Common myeloid progenitor, CD34-positive (primary cell): ENCODE results near the gene UPB1.

Experiments
- CTCF ChIA-PET: fragments of 350-600 bp; sonication (Branson Sonifier 250); formaldehyde crosslinking; loops from one replicate; lab custom pipeline; 2021; ENCODE audit warnings: antibody characterized with exemption; lab: Charles Lee
- POLR2A ChIA-PET: fragments of 350-600 bp; sonication (Branson Sonifier 250); formaldehyde crosslinking; loops from one replicate; lab custom pipeline; 2021; ENCODE audit warnings: antibody characterized with exemption; lab: Charles Lee
- DNase-seq, 3 donors: peaks; one replicate each; pipeline versions ENCODE4 v3.0.0 to v3.0.0-alpha.2; 2013
- H3K27ac ChIP-seq, 2 experiments: 1 replicate in 1 of 2; 2 replicates in 1 of 2; pipeline ENCODE4 v1.7.0; 2013; ENCODE audit warnings: inconsistent platforms in 2 of 2, low read length in 2 of 2, mild to moderate bottlenecking in 2 of 2, low read depth in 1 of 2, moderate library complexity in 1 of 2; ENCODE audit not compliant: severe bottlenecking in 2 of 2, insufficient read depth in 1 of 2, poor library complexity in 1 of 2
- H3K27me3 ChIP-seq, 5 experiments: replicated peaks in 2 of 5; 1 replicate in 3 of 5; 2 replicates in 2 of 5; pipeline versions ENCODE4 v1.6.1 to v1.7.0; 2013; ENCODE audit warnings: low read length in 4 of 5, mild to moderate bottlenecking in 2 of 5, moderate library complexity in 2 of 5, inconsistent platforms in 1 of 5; ENCODE audit not compliant: insufficient read depth in 5 of 5, control insufficient read depth in 4 of 5
- H3K36me3 ChIP-seq, 4 experiments: 1 replicate in 2 of 4; 2 replicates in 2 of 4; pipeline versions ENCODE4 v1.6.1 to v1.7.0; 2013; ENCODE audit warnings: low read length in 3 of 4, control low read depth in 1 of 4, mild to moderate bottlenecking in 1 of 4; ENCODE audit not compliant: control insufficient read depth in 4 of 4, insufficient read depth in 4 of 4
- H3K4me1 ChIP-seq, 4 experiments: 1 replicate in 3 of 4; 2 replicates in 1 of 4; pipeline versions ENCODE4 v1.6.1 to v1.7.1; 2013; ENCODE audit warnings: low read length in 3 of 4, mild to moderate bottlenecking in 3 of 4, control low read depth in 1 of 4, inconsistent platforms in 1 of 4, moderate library complexity in 1 of 4; ENCODE audit not compliant: control insufficient read depth in 4 of 4, insufficient read depth in 4 of 4; ENCODE audit errors: control extremely low read depth in 1 of 4
- H3K4me3 ChIP-seq, 7 experiments: 1 replicate in 4 of 7; 2 replicates in 3 of 7; pipeline versions ENCODE4 v1.5.1 to v1.7.0; 2013; ENCODE audit warnings: mild to moderate bottlenecking in 7 of 7, low read length in 6 of 7, moderate library complexity in 6 of 7, inconsistent platforms in 2 of 7, low read depth in 2 of 7, control low read depth in 1 of 7; ENCODE audit not compliant: insufficient read depth in 4 of 7, control insufficient read depth in 1 of 7; ENCODE audit errors: extremely low read depth in 1 of 7
- H3K9me3 ChIP-seq, 5 experiments: 1 replicate in 4 of 5; 2 replicates in 1 of 5; pipeline versions ENCODE4 v1.6.1 to v1.7.1; 2013; ENCODE audit warnings: low read length in 4 of 5, mild to moderate bottlenecking in 2 of 5, inconsistent platforms in 1 of 5, low read depth in 1 of 5, moderate library complexity in 1 of 5; ENCODE audit not compliant: control insufficient read depth in 4 of 5, insufficient read depth in 2 of 5; ENCODE audit errors: control extremely low read depth in 1 of 5
- WGBS: methylation state at CpG from one replicate; pipeline ENCODE4 v1.1.5; 2013; ENCODE audit not compliant: insufficient coverage; 5-methylcytosine and 5-hydroxymethylcytosine counted together

The UPB1 gene

GRCh38 chr22:24514241-24515026 is 19.3 kb downstream of the UPB1 start:
- Histone ChIP-seq H3K27ac (no peak overlapping the region), H3K4me1 (peaks cover 32 to 76% (median 58%) of the 10 kb centered on the region in 4 experiments), H3K36me3 (no peaks in the 10 kb centered on the region), H3K27me3 (no peaks in the 10 kb centered on the region), H3K4me3 (no peak overlapping the region), H3K9me3 (no peaks in the 10 kb centered on the region)
- 65% methylated on average over 12 of the region's 14 CpGs for WGBS
- POLR2A ChIA-PET = no interaction called here
- CTCF ChIA-PET = interaction anchor here (0.9 to 3.1 kb wide), 6 partner anchors 8 to 192 kb away, joined by 3 to 18 read pairs (median 4); no protein-coding TSS in a partner anchor
- DNase-seq = peak in 1 of 3 donors; percentile 17

- CTCF ChIA-PET = interaction anchor here (0.9 to 3.1 kb wide), 6 partner anchors 8 to 93 kb away, joined by 3 to 18 read pairs (median 4); no protein-coding TSS in a partner anchor
- no peaks in the 10 kb centered on the region for H3K36me3 ChIP-seq
- H3K4me1 ChIP-seq = peaks cover 30 to 76% (median 59%) of the 10 kb centered on the region in 4 experiments
- WGBS = 92% methylated on average over 8 of the region's 8 CpGs
- no peak overlapping the region for H3K27ac ChIP-seq
- DNase-seq = no peak
- no peaks in the 10 kb centered on the region for H3K9me3 ChIP-seq
- no peak overlapping the region for H3K4me3 ChIP-seq
- POLR2A ChIA-PET = no interaction called here
- no peaks in the 10 kb centered on the region for H3K27me3 ChIP-seq
Measured at GRCh38 chr22:24515027-24515338, 19.9 kb downstream of the UPB1 start.

- no peak overlapping the region for H3K4me3 ChIP-seq
Measured at GRCh38 chr22:24516301-24516737, 21.2 kb downstream of the UPB1 start.

GRCh38 chr22:24517446-24517845 is 22.3 kb downstream of the UPB1 start:
- Histone ChIP-seq H3K4me1 (peaks cover 15 to 67% (median 48%) of the 10 kb centered on the region in 4 experiments), H3K36me3 (no peaks in the 10 kb centered on the region), H3K4me3 (no peak overlapping the region), H3K27ac (no peak overlapping the region), H3K27me3 (no peaks in the 10 kb centered on the region), H3K9me3 (no peaks in the 10 kb centered on the region)
- DNase-seq = no peak
- WGBS = 100% methylated on average over 2 of the region's 2 CpGs
- ChIA-PET POLR2A (interaction anchor here (0.7 to 1.1 kb wide), 2 partner anchors 84 to 175 kb away, joined by 3 read pairs; no protein-coding TSS in a partner anchor), CTCF (interaction anchor here (0.7 to 1.9 kb wide), 8 partner anchors 10 to 192 kb away, joined by 3 to 6 read pairs (median 4); partner anchors contain the start of gene ADORA2A)

More at GRCh38 chr22:24516301-24516737, 21.2 kb downstream of the UPB1 start:
- Histone ChIP-seq H3K36me3 (no peaks in the 10 kb centered on the region), H3K4me1 (peaks cover 22 to 67% (median 49%) of the 10 kb centered on the region in 4 experiments), H3K9me3 (no peaks in the 10 kb centered on the region), H3K27me3 (no peaks in the 10 kb centered on the region), H3K27ac (no peak overlapping the region)
- ChIA-PET POLR2A (interaction anchor here (1.0 kb wide), 1 partner anchor 22 kb away, joined by 3 read pairs; no protein-coding TSS in a partner anchor), CTCF (interaction anchor here (1.0 to 3.1 kb wide), 4 partner anchors 10 to 89 kb away, joined by 3 to 18 read pairs (median 5); partner anchors contain the start of gene ADORA2A)
- 5% methylated on average over 3 of the region's 3 CpGs for WGBS
- DNase-seq = peak in 2 of 3 donors; percentile 85 to 89

GRCh38 chr22:24518228-24518627 is 23.1 kb downstream of the UPB1 start:
- Histone ChIP-seq H3K36me3 (no peaks in the 10 kb centered on the region), H3K27ac (no peak overlapping the region), H3K4me1 (peaks cover 9 to 61% (median 44%) of the 10 kb centered on the region in 4 experiments), H3K27me3 (no peaks in the 10 kb centered on the region), H3K4me3 (no peak overlapping the region), H3K9me3 (no peaks in the 10 kb centered on the region)
- POLR2A ChIA-PET = interaction anchor here (0.7 to 1.1 kb wide), 2 partner anchors 85 to 176 kb away, joined by 3 read pairs; no protein-coding TSS in a partner anchor
- 90% methylated on average over 2 of the region's 3 CpGs for WGBS
- DNase-seq = no peak
- CTCF ChIA-PET = interaction anchor here (0.7 to 1.7 kb wide), 9 partner anchors 12 to 192 kb away, joined by 3 to 7 read pairs (median 3); no protein-coding TSS in a partner anchor

- H3K27ac ChIP-seq = no peak overlapping the region
- CTCF ChIA-PET = interaction anchor here (0.8 to 1.7 kb wide), 5 partner anchors 12 to 193 kb away, joined by 3 to 7 read pairs (median 3); no protein-coding TSS in a partner anchor
- H3K9me3 ChIP-seq = no peaks in the 10 kb centered on the region
- DNase-seq = peak in 2 of 3 donors; percentile 59 to 64
- POLR2A ChIA-PET = no interaction called here
- H3K27me3 ChIP-seq = no peaks in the 10 kb centered on the region
- H3K4me3 ChIP-seq = no peak overlapping the region
- peaks cover 9 to 55% (median 40%) of the 10 kb centered on the region in 4 experiments for H3K4me1 ChIP-seq
- H3K36me3 ChIP-seq = no peaks in the 10 kb centered on the region
- WGBS = 11% methylated on average over 7 of the region's 9 CpGs
Measured at GRCh38 chr22:24518771-24519485, 23.8 kb downstream of the UPB1 start.
